ENCODE data around the gene OR51F2.
"Not testable (repeated sequence)": the region's sequence is repeated elsewhere in the genome, so short reads cannot be mapped to it uniquely, and the experiment has no call there.

The OR51F2 gene

GRCh38 chr11:4821021-4821420 is at the start of gene OR51F2:
OR51F2 (plus strand) TSS chr11:4821321; CDS start chr11:4821422, 101 bp downstream.
- in situ Hi-C loops (cut with MboI; ENCODE audit: low sequenced_read_pairs) = no loop called here

- in situ Hi-C loops (cut with MboI; ENCODE audit: low sequenced_read_pairs) = no loop called here
These were observed 38.7 kb upstream of the OR51F2 start for GRCh38 chr11:4782454-4782853.

- in situ Hi-C loops (cut with MboI; ENCODE audit: low sequenced_read_pairs) = no loop called here
These were observed 23.9 kb upstream of the OR51F2 start for GRCh38 chr11:4797206-4797605.

GRCh38 chr11:4798427-4799183 is 22.5 kb upstream of the OR51F2 start:
- in situ Hi-C loops (cut with MboI; ENCODE audit: low sequenced_read_pairs) = no loop called here

- in situ Hi-C loops (cut with MboI; ENCODE audit: low sequenced_read_pairs) = not testable (repeated sequence)
These were observed 19.8 kb upstream of the OR51F2 start for GRCh38 chr11:4801316-4801715.

GRCh38 chr11:4804280-4804679 is 16.8 kb upstream of the OR51F2 start, which contains the start of gene OR52R1:
OR52R1 (minus strand) TSS chr11:4804380; CDS start chr11:4804380, 0 bp downstream.
- in situ Hi-C loops (cut with MboI; ENCODE audit: low sequenced_read_pairs) = no loop called here

- in situ Hi-C loops (cut with MboI; ENCODE audit: low sequenced_read_pairs) = no loop called here
These were observed 12.6 kb upstream of the OR51F2 start for GRCh38 chr11:4808476-4808875.

GRCh38 chr11:4809246-4809645 is 11.9 kb upstream of the OR51F2 start:
- in situ Hi-C loops (cut with MboI; ENCODE audit: low sequenced_read_pairs) = no loop called here

GRCh38 chr11:4825132-4825531 is 4.0 kb downstream of the OR51F2 start:
- in situ Hi-C loops (cut with MboI; ENCODE audit: low sequenced_read_pairs) = no loop called here

- in situ Hi-C loops (cut with MboI; ENCODE audit: low sequenced_read_pairs) = no loop called here
These were observed 5.3 kb downstream of the OR51F2 start for GRCh38 chr11:4826425-4826824.

- in situ Hi-C loops (cut with MboI; ENCODE audit: low sequenced_read_pairs) = no loop called here
These were observed 9.2 kb downstream of the OR51F2 start for GRCh38 chr11:4830346-4830745.

- in situ Hi-C loops (cut with MboI; ENCODE audit: low sequenced_read_pairs) = no loop called here
These were observed 9.8 kb downstream of the OR51F2 start for GRCh38 chr11:4830909-4831308.

GRCh38 chr11:4839851-4840549 is 18.9 kb downstream of the OR51F2 start:
- in situ Hi-C loops (cut with MboI; ENCODE audit: low sequenced_read_pairs) = no loop called here

GRCh38 chr11:4848908-4849532 is 27.9 kb downstream of the OR51F2 start, which contains the start of gene OR51S1:
OR51S1 (minus strand) TSS chr11:4849208; CDS start chr11:4849208, 0 bp downstream.
- in situ Hi-C loops (cut with MboI; ENCODE audit: low sequenced_read_pairs) = no loop called here

GRCh38 chr11:4851033-4851432 is 29.9 kb downstream of the OR51F2 start:
- in situ Hi-C loops (cut with MboI; ENCODE audit: low sequenced_read_pairs) = no loop called here

GRCh38 chr11:4854286-4854685 is 33.2 kb downstream of the OR51F2 start:
- in situ Hi-C loops (cut with MboI; ENCODE audit: low sequenced_read_pairs) = not testable (repeated sequence)

- in situ Hi-C loops (cut with MboI; ENCODE audit: low sequenced_read_pairs) = no loop called here
These were observed 41.5 kb downstream of the OR51F2 start for GRCh38 chr11:4862447-4863236.

- in situ Hi-C loops (cut with MboI; ENCODE audit: low sequenced_read_pairs) = no loop called here
These were observed 42.8 kb downstream of the OR51F2 start for GRCh38 chr11:4863876-4864275.

GRCh38 chr11:4865855-4866254 is 44.7 kb downstream of the OR51F2 start:
- in situ Hi-C loops (cut with MboI; ENCODE audit: low sequenced_read_pairs) = no loop called here

Measured in HL-60/S4 (cell line).